HEK293 (cell line): ENCODE measurements around the gene UBA6.

Experiments
- CTCF ChIA-PET: fragments of 350-600 bp; formaldehyde crosslinking; extraction: SDS; loops from one replicate; lab custom pipeline; 2021; ENCODE audit warnings: antibody characterized with exemption; lab: Yijun Ruan, JAX
- POLR2A ChIA-PET: fragments of 300-600 bp; formaldehyde crosslinking; extraction: SDS; loops from one replicate; lab custom pipeline; 2020; ENCODE audit warnings: antibody characterized with exemption, inconsistent platforms; lab: Yijun Ruan, JAX
- H3K27ac ChIP-seq: fragments of 200-500 bp; sonication (Bioruptor generic); 2 replicates; pipeline ENCODE4 v1.5.1; 2014; ENCODE audit warnings: low read depth, low read length, control low read depth, inconsistent platforms; ENCODE audit errors: extremely low read depth
- H3K36me3 ChIP-seq, 2 experiments: fragments of 200-500 bp in 1 of 2; sonication (Bioruptor generic) in 1 of 2; 1 replicate in 1 of 2; 2 replicates in 1 of 2; pipeline ENCODE4 v1.5.1; 2014 to 2017; ENCODE audit warnings: inconsistent platforms in 2 of 2, low read length in 2 of 2; ENCODE audit not compliant: control insufficient read depth in 2 of 2, insufficient read depth in 1 of 2
- H3K4me1 ChIP-seq: fragments of 200-500 bp; sonication (Bioruptor generic); 2 replicates; pipeline ENCODE4 v1.5.1; 2014; ENCODE audit warnings: mild to moderate bottlenecking, low read length, inconsistent platforms; ENCODE audit not compliant: control insufficient read depth, insufficient read depth
- H3K4me3 ChIP-seq: 2 replicates; pipeline ENCODE4 v1.5.1; 2011; ENCODE audit warnings: low read depth, mild to moderate bottlenecking, control low read depth, low read length, moderate library complexity
- H3K9me3 ChIP-seq: fragments of 200-500 bp; sonication (Bioruptor generic); 2 replicates; pipeline ENCODE4 v1.5.1; 2014; ENCODE audit warnings: low read depth, low read length, inconsistent platforms; ENCODE audit not compliant: control insufficient read depth, insufficient read depth
- FEZF1 ChIP-seq: fragments of 450-650 bp; formaldehyde crosslinking; IDR thresholded peaks from 2 replicates; pipeline ENCODE4 v1.5.1; 2016; ENCODE audit warnings: missing biosample characterization, missing genetic modification characterization
- GLIS2 ChIP-seq: fragments of 450-650 bp; formaldehyde crosslinking; IDR thresholded peaks from 2 replicates; pipeline ENCODE4 v1.5.1; 2016; ENCODE audit warnings: missing biosample characterization, missing genetic modification characterization
- KLF7 ChIP-seq: fragments of 450-650 bp; formaldehyde crosslinking; IDR thresholded peaks from 2 replicates; pipeline ENCODE4 v1.5.1; 2016; ENCODE audit warnings: missing biosample characterization, missing genetic modification characterization, borderline replicate concordance
- MYNN ChIP-seq: fragments of 450-650 bp; formaldehyde crosslinking; IDR thresholded peaks from 2 replicates; pipeline ENCODE4 v1.5.1; 2016; ENCODE audit warnings: missing biosample characterization, missing genetic modification characterization, borderline replicate concordance
- SP7 ChIP-seq: fragments of 450-650 bp; formaldehyde crosslinking; IDR thresholded peaks from 2 replicates; pipeline ENCODE4 v1.5.1; 2016; ENCODE audit warnings: missing biosample characterization, missing genetic modification characterization
- ZNF202 ChIP-seq: fragments of 450-650 bp; formaldehyde crosslinking; IDR thresholded peaks from 2 replicates; pipeline ENCODE4 v1.5.1; 2016; ENCODE audit warnings: missing biosample characterization, missing genetic modification characterization, borderline replicate concordance
- ZNF292 ChIP-seq: fragments of 450-650 bp; formaldehyde crosslinking; IDR thresholded peaks from 2 replicates; pipeline ENCODE4 v1.5.1; 2016; ENCODE audit warnings: low read depth, missing biosample characterization, missing genetic modification characterization, borderline replicate concordance
- ZNF391 ChIP-seq: fragments of 450-650 bp; formaldehyde crosslinking; IDR thresholded peaks from 2 replicates; pipeline ENCODE4 v1.5.1; 2016; ENCODE audit warnings: low read depth, missing biosample characterization, missing genetic modification characterization, borderline replicate concordance
- ZNF510 ChIP-seq: fragments of 450-650 bp; formaldehyde crosslinking; IDR thresholded peaks from 2 replicates; pipeline ENCODE4 v1.5.1; 2018; ENCODE audit warnings: mild to moderate bottlenecking, missing genetic modification characterization, missing biosample characterization; ENCODE audit not compliant: insufficient replicate concordance
- ZNF518A ChIP-seq: fragments of 450-650 bp; formaldehyde crosslinking; conservative IDR thresholded peaks from 2 replicates; pipeline ENCODE4 v1.5.1; 2016; ENCODE audit warnings: low read depth, missing biosample characterization, missing genetic modification characterization
- ZNF521 ChIP-seq: fragments of 450-650 bp; formaldehyde crosslinking; IDR thresholded peaks from 2 replicates; pipeline ENCODE4 v1.5.1; 2017; ENCODE audit warnings: missing biosample characterization, mild to moderate bottlenecking, missing genetic modification characterization
- ZNF558 ChIP-seq: fragments of 450-650 bp; formaldehyde crosslinking; IDR thresholded peaks from 2 replicates; pipeline ENCODE4 v1.5.1; 2016; ENCODE audit warnings: missing biosample characterization, missing genetic modification characterization
- ZNF645 ChIP-seq: fragments of 450-650 bp; formaldehyde crosslinking; IDR thresholded peaks from 2 replicates; pipeline ENCODE4; 2016; ENCODE audit warnings: missing biosample characterization, missing genetic modification characterization
- TF ChIP-seq, protein P1 (sequence below): fragments of 450-650 bp; formaldehyde crosslinking; IDR thresholded peaks from 2 replicates; pipeline ENCODE4 v1.5.1; 2016; ENCODE audit warnings: missing biosample characterization, missing genetic modification characterization
- TF ChIP-seq, protein P2 (sequence below): fragments of 450-650 bp; formaldehyde crosslinking; IDR thresholded peaks from 2 replicates; pipeline ENCODE4 v1.5.1; 2017; ENCODE audit warnings: missing biosample characterization, missing genetic modification characterization
- TF ChIP-seq, protein P3 (sequence below): IDR thresholded peaks from 2 replicates; pipeline ENCODE4 v1.6.1; 2011; ENCODE audit warnings: mild to moderate bottlenecking, low read depth, low read length, borderline replicate concordance

Gene UBA6

GRCh38 chr4:67718848-67719247, 17.9 kb upstream of the UBA6 start:
- Histone ChIP-seq H3K36me3 (peaks cover 0 to 16% of the 10 kb centered on the region in 2 experiments; a peak in 1 of 3 replicates), H3K4me1 (no peaks in the 10 kb centered on the region), H3K4me3 (no peak overlapping the region), H3K9me3 (no peaks in the 10 kb centered on the region), H3K27ac (no peak overlapping the region)
- TF ChIP-seq ZNF521 (no peak), ZNF558 (no peak), ZNF292 (tag by site-specific recombination) (no peak), SP7 (no peak), MYNN (tag by site-specific recombination) (no peak), ZNF518A (tag by site-specific recombination) (no peak), ZNF645 (tag by site-specific recombination) (no peak), KLF7 (tag by site-specific recombination) (no peak)
- TF ChIP-seq, protein P1, sequence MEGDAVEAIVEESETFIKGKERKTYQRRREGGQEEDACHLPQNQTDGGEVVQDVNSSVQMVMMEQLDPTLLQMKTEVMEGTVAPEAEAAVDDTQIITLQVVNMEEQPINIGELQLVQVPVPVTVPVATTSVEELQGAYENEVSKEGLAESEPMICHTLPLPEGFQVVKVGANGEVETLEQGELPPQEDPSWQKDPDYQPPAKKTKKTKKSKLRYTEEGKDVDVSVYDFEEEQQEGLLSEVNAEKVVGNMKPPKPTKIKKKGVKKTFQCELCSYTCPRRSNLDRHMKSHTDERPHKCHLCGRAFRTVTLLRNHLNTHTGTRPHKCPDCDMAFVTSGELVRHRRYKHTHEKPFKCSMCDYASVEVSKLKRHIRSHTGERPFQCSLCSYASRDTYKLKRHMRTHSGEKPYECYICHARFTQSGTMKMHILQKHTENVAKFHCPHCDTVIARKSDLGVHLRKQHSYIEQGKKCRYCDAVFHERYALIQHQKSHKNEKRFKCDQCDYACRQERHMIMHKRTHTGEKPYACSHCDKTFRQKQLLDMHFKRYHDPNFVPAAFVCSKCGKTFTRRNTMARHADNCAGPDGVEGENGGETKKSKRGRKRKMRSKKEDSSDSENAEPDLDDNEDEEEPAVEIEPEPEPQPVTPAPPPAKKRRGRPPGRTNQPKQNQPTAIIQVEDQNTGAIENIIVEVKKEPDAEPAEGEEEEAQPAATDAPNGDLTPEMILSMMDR (tag by site-specific recombination): no peak
- CTCF ChIA-PET: no interaction called here
- POLR2A ChIA-PET: no interaction called here

- no peaks in the 10 kb centered on the region for H3K9me3 ChIP-seq
- H3K36me3 ChIP-seq: peaks cover 0 to 16% of the 10 kb centered on the region in 2 experiments; a peak in 1 of 3 replicates
- CTCF ChIA-PET: no interaction called here
- no peak overlapping the region for H3K27ac ChIP-seq
- H3K4me1 ChIP-seq: no peaks in the 10 kb centered on the region
- no peak overlapping the region for H3K4me3 ChIP-seq
- POLR2A ChIA-PET: no interaction called here
- TF ChIP-seq FEZF1 (tag by site-specific recombination) (no peak), ZNF391 (no peak), ZNF510 (tag by site-specific recombination) (no peak), ZNF202 (tag by site-specific recombination) (no peak), GLIS2 (tag by site-specific recombination) (no peak)
- TF ChIP-seq, protein P2, sequence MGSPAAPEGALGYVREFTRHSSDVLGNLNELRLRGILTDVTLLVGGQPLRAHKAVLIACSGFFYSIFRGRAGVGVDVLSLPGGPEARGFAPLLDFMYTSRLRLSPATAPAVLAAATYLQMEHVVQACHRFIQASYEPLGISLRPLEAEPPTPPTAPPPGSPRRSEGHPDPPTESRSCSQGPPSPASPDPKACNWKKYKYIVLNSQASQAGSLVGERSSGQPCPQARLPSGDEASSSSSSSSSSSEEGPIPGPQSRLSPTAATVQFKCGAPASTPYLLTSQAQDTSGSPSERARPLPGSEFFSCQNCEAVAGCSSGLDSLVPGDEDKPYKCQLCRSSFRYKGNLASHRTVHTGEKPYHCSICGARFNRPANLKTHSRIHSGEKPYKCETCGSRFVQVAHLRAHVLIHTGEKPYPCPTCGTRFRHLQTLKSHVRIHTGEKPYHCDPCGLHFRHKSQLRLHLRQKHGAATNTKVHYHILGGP (tag by site-specific recombination): no peak
- TF ChIP-seq, protein P3, sequence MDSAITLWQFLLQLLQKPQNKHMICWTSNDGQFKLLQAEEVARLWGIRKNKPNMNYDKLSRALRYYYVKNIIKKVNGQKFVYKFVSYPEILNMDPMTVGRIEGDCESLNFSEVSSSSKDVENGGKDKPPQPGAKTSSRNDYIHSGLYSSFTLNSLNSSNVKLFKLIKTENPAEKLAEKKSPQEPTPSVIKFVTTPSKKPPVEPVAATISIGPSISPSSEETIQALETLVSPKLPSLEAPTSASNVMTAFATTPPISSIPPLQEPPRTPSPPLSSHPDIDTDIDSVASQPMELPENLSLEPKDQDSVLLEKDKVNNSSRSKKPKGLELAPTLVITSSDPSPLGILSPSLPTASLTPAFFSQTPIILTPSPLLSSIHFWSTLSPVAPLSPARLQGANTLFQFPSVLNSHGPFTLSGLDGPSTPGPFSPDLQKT: no peak
Measured at GRCh38 chr4:67717586-67717985, 16.6 kb upstream of the UBA6 start.
